ENCODE data around the gene ABHD15. TPM values are rescaled to one million over a fixed set of nuclear protein-coding genes. Genes with fewer than 3 reads are reported as not detected.

The ABHD15 gene
- polyA plus RNA-seq, 1 donor from 2014 or later, result 0.21 TPM

DNA sequence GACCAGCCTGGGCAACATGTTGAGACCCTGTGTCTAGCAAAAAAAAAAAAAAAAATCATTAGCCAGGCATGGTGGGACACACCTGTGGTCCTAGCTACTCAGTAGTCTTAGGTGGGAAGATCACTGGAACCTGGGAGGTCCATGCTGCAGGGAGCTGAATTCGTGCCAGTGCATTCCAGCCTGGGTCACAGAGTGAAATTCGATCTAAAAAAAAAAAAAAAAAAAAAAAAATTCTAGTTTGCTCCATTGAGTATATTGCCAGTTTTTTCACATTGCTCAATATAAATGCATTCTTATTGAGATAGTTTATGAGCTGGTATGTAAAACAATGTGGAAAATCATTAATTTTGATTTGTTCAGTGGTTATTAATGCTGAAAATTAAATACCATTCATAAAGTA, 52.0 kb downstream of the ABHD15 start:
- H2AFZ ChIP-seq (ENCODE audit: low read depth, low read length), result no peak overlapping the region
- no peak overlapping the region for H3K4me2 ChIP-seq (ENCODE audit: low read length)
- H3K36me3 ChIP-seq (ENCODE audit: insufficient read depth, low read length), result no peaks in the 10 kb centered on the region
- H3F3A ChIP-seq (ENCODE audit: insufficient read depth, low read length, poor library complexity, severe bottlenecking), result no peaks in the 10 kb centered on the region
- H3K9me2 ChIP-seq (ENCODE audit: insufficient read depth, low read length), result no peaks in the 10 kb centered on the region
- H3K27ac ChIP-seq (ENCODE audit: low read length), result no peak overlapping the region
- H4K20me1 ChIP-seq (ENCODE audit: insufficient read depth), result no peaks in the 10 kb centered on the region
- no peaks in the 10 kb centered on the region for H3K79me2 ChIP-seq (replicated peaks; ENCODE audit: insufficient read depth, low read length)
- no peaks in the 10 kb centered on the region for H3K27me3 ChIP-seq (ENCODE audit: insufficient read depth, low read depth, low read length)
- no peaks in the 10 kb centered on the region for H3K9me3 ChIP-seq (ENCODE audit: low read length)
- H3K9ac ChIP-seq (ENCODE audit: low read length), result no peak overlapping the region
- no peak for TF ChIP-seq TAF1 (IDR thresholded peaks at IDR 0.05; ENCODE audit: low read depth)
- TF ChIP-seq REST (IDR thresholded peaks at IDR 0.05; ENCODE audit: borderline replicate concordance), result no peak
- TF ChIP-seq, protein P1, sequence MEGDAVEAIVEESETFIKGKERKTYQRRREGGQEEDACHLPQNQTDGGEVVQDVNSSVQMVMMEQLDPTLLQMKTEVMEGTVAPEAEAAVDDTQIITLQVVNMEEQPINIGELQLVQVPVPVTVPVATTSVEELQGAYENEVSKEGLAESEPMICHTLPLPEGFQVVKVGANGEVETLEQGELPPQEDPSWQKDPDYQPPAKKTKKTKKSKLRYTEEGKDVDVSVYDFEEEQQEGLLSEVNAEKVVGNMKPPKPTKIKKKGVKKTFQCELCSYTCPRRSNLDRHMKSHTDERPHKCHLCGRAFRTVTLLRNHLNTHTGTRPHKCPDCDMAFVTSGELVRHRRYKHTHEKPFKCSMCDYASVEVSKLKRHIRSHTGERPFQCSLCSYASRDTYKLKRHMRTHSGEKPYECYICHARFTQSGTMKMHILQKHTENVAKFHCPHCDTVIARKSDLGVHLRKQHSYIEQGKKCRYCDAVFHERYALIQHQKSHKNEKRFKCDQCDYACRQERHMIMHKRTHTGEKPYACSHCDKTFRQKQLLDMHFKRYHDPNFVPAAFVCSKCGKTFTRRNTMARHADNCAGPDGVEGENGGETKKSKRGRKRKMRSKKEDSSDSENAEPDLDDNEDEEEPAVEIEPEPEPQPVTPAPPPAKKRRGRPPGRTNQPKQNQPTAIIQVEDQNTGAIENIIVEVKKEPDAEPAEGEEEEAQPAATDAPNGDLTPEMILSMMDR (IDR thresholded peaks at IDR 0.05; ENCODE audit: poor library complexity, severe bottlenecking), result no peak
- TF ChIP-seq RAD21 (conservative IDR thresholded peaks at IDR 0.05), result no peak
- no peak for TF ChIP-seq POLR2AphosphoS5 (IDR thresholded peaks at IDR 0.05)
- no peak for TF ChIP-seq MXI1 (conservative IDR thresholded peaks at IDR 0.05; ENCODE audit: poor library complexity, severe bottlenecking)
- H3K4me3 ChIP-seq (ENCODE audit: low read length), result no peak overlapping the region

DNA sequence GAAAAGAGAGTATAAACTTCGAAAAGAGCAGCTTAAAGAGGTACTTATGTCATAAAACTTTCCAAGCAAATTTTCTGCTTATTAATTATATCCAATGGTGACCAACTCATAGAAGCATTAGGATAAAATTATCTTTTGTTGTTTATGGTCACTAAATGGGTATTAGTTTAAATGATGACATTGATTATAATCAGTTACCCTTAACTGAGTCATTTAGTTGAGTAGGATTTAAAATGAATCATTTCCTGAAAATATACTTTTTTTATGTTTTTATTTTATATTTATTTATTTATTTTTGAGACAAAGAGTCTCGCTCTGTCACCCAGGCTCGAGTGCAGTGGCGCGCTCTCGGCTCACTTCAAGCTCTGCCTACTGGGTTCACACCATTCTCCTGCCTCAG, 55.9 kb downstream of the ABHD15 start:
- Histone ChIP-seq H3K36me3 (ENCODE audit: insufficient read depth, low read length) (peaks cover 11% of the 10 kb centered on the region), H3K27ac (ENCODE audit: low read length) (no peak overlapping the region), H3K9me3 (ENCODE audit: low read length) (no peaks in the 10 kb centered on the region)

More for the DNA sequence above, 55.9 kb downstream of the ABHD15 start:
- no peaks in the 10 kb centered on the region for H3K27me3 ChIP-seq (ENCODE audit: insufficient read depth, low read depth, low read length)
- no peak overlapping the region for H3K9ac ChIP-seq (ENCODE audit: low read length)
- no peak overlapping the region for H3K4me3 ChIP-seq (ENCODE audit: low read length)
- no peak overlapping the region for H2AFZ ChIP-seq (ENCODE audit: low read depth, low read length)
- no peaks in the 10 kb centered on the region for H3K79me2 ChIP-seq (replicated peaks; ENCODE audit: insufficient read depth, low read length)
- H3K9me2 ChIP-seq (ENCODE audit: insufficient read depth, low read length), result no peaks in the 10 kb centered on the region
- no peaks in the 10 kb centered on the region for H4K20me1 ChIP-seq (ENCODE audit: insufficient read depth)
- TF ChIP-seq POLR2AphosphoS5 (IDR thresholded peaks at IDR 0.05) (no peak), REST (IDR thresholded peaks at IDR 0.05; ENCODE audit: borderline replicate concordance) (no peak), SMC3 (conservative IDR thresholded peaks at IDR 0.05; ENCODE audit: poor library complexity) (no peak), TAF1 (IDR thresholded peaks at IDR 0.05; ENCODE audit: low read depth) (no peak), EZH2 (IDR thresholded peaks at IDR 0.05; ENCODE audit: borderline replicate concordance, insufficient read depth, low read length, poor library complexity, severe bottlenecking) (no peak), MXI1 (conservative IDR thresholded peaks at IDR 0.05; ENCODE audit: poor library complexity, severe bottlenecking) (no peak), RAD21 (conservative IDR thresholded peaks at IDR 0.05) (no peak), EP300 (conservative IDR thresholded peaks at IDR 0.05; ENCODE audit: poor library complexity, severe bottlenecking) (no peak)
- TF ChIP-seq, protein P1 (IDR thresholded peaks at IDR 0.05; ENCODE audit: poor library complexity, severe bottlenecking), result no peak
- no peak overlapping the region for H3K4me2 ChIP-seq (ENCODE audit: low read length)
- H3F3A ChIP-seq (ENCODE audit: insufficient read depth, low read length, poor library complexity, severe bottlenecking), result no peaks in the 10 kb centered on the region
